ENCODE results near the gene EIF3M. TPM values are rescaled to one million over a fixed set of nuclear protein-coding genes. Genes with fewer than 3 reads are reported as not detected.
"Not testable (repeated sequence)": the region's sequence is repeated elsewhere in the genome, so short reads cannot be mapped to it uniquely, and the experiment has no call there.

EIF3M gene
- total and polyA plus RNA-seq, 10 donors: 171 to 468 (median 254) TPM

GRCh38 chr11:32597921-32598320 lies 14.3 kb downstream of the EIF3M start:
- H3K27me3 ChIP-seq (replicated peaks in 1 of 7): no peaks in the 10 kb centered on the region
- H3K27ac ChIP-seq: no peak overlapping the region
- 75 to 96% (median 88%) methylated on average over 1 of the region's 1 CpG for WGBS, 5 donors
- intact Hi-C loops (cut with DNase I; ENCODE audit: low total_unique reads): no loop called here
- no peaks in the 10 kb centered on the region for H3K9me3 ChIP-seq
- peaks cover 6 to 100% (median 71%) of the 10 kb centered on the region in 6 donors for H3K36me3 ChIP-seq
- no peak for DNase-seq
- TF ChIP-seq CTCF (IDR thresholded peaks at IDR 0.05 in 8 of 11, conservative IDR thresholded peaks at IDR 0.05 in 3 of 11) (no peak), POLR2A (IDR thresholded peaks at IDR 0.05) (no peak), POLR2AphosphoS5 (IDR thresholded peaks at IDR 0.05) (no peak)
- no peak overlapping the region for H3K4me3 ChIP-seq
- H3K4me1 ChIP-seq: peaks cover 0 to 25% (median 2%) of the 10 kb centered on the region in 6 donors

GRCh38 chr11:32602657-32603415 lies 19.2 kb downstream of the EIF3M start:
- Histone ChIP-seq H3K27ac (peak overlapping the region in 5 of 8 donors; percentile 8 to 53 (median 18)), H3K4me1 (peaks cover 0 to 22% (median 6%) of the 10 kb centered on the region in 6 donors), H3K36me3 (peaks cover 0 to 90% (median 55%) of the 10 kb centered on the region in 6 donors), H3K4me3 (no peak overlapping the region), H3K9me3 (peaks cover 0 to 3% (median 0%) of the 10 kb centered on the region in 8 donors), H3K27me3 (replicated peaks in 1 of 7) (no peaks in the 10 kb centered on the region)
- intact Hi-C loops (cut with DNase I; ENCODE audit: low total_unique reads): no loop called here
- WGBS, 5 donors: 44 to 62% (median 48%) methylated on average over 4 of the region's 4 CpGs
- DNase-seq: no peak
- TF ChIP-seq POLR2AphosphoS5 (IDR thresholded peaks at IDR 0.05) (no peak), POLR2A (IDR thresholded peaks at IDR 0.05) (no peak), CTCF (IDR thresholded peaks at IDR 0.05 in 8 of 11, conservative IDR thresholded peaks at IDR 0.05 in 3 of 11) (no peak)

- H3K36me3 ChIP-seq: peaks cover 0 to 56% (median 39%) of the 10 kb centered on the region in 6 donors
- no peak for TF ChIP-seq CTCF (IDR thresholded peaks at IDR 0.05 in 8 of 11, conservative IDR thresholded peaks at IDR 0.05 in 3 of 11)
- H3K9me3 ChIP-seq: peaks cover 0 to 18% (median 4%) of the 10 kb centered on the region in 8 donors
- no peak overlapping the region for H3K4me3 ChIP-seq
- no peak for DNase-seq
- H3K27ac ChIP-seq: no peak overlapping the region
- H3K4me1 ChIP-seq: peaks cover 0 to 22% (median 6%) of the 10 kb centered on the region in 6 donors
- intact Hi-C loops (cut with DNase I; ENCODE audit: low total_unique reads): no loop called here
- H3K27me3 ChIP-seq (replicated peaks in 1 of 7): no peaks in the 10 kb centered on the region
Observed at GRCh38 chr11:32606220-32606619, 22.6 kb downstream of the EIF3M start.

- DNase-seq; intact Hi-C loops (cut with DNase I; ENCODE audit: low total_unique reads); H3K4me3 ChIP-seq; H3K27me3 ChIP-seq (replicated peaks in 1 of 7); H3K27ac ChIP-seq; H3K4me1 ChIP-seq: not testable (repeated sequence)
- Histone ChIP-seq H3K36me3 (peaks cover 0 to 30% (median 21%) of the 10 kb centered on the region in 6 donors), H3K9me3 (peaks cover 0 to 18% (median 4%) of the 10 kb centered on the region in 8 donors)
- whole genome bisulfite sequencing, 5 donors: 89 to 100% (median 97%) methylated on average over 4 of the region's 4 CpGs
Observed at GRCh38 chr11:32608826-32609225, 25.2 kb downstream of the EIF3M start.
